Neutrophil (primary cell): ENCODE results near the gene ACSL1.
A peak's percentile ranks its signal among the peaks of the same experiment; 100 is the strongest.
"Not testable (repeated sequence)": the region's sequence is repeated elsewhere in the genome, so short reads cannot be mapped to it uniquely, and the experiment has no call there.

Source experiments
- H3K27ac ChIP-seq: fragments of 200-600 bp; sonication (generic); 2 replicates; pipeline ENCODE4 v1.5.1; 2016; ENCODE audit warnings: mild to moderate bottlenecking, moderate library complexity
- H3K27me3 ChIP-seq: fragments of 200-600 bp; sonication (generic); 2 replicates; pipeline ENCODE4 v1.6.0; 2016; ENCODE audit warnings: mild to moderate bottlenecking
- H3K36me3 ChIP-seq: fragments of 200-600 bp; sonication (generic); 2 replicates; pipeline ENCODE4 v1.5.1; 2017
- H3K4me1 ChIP-seq, 2 experiments: fragments of 200-600 bp in 1 of 2; sonication (generic) in 1 of 2; 1 replicate in 1 of 2; 2 replicates in 1 of 2; pipeline versions ENCODE4 v1.5.1 to v1.6.1; 2013 to 2016; ENCODE audit warnings: low read depth in 1 of 2, low read length in 1 of 2, mild to moderate bottlenecking in 1 of 2, moderate library complexity in 1 of 2; ENCODE audit not compliant: control insufficient read depth in 1 of 2, insufficient read depth in 1 of 2
- H3K4me3 ChIP-seq, 2 experiments: fragments of 200-600 bp in 1 of 2; sonication (generic) in 1 of 2; 1 replicate in 1 of 2; 2 replicates in 1 of 2; pipeline ENCODE4 v1.5.1; 2013 to 2016; ENCODE audit warnings: low read depth in 1 of 2, low read length in 1 of 2, mild to moderate bottlenecking in 1 of 2, moderate library complexity in 1 of 2
- H3K9me3 ChIP-seq: fragments of 200-600 bp; sonication (generic); 2 replicates; pipeline ENCODE4 v1.5.1; 2016
- TF ChIP-seq, protein P1 (sequence below): fragments of 200-600 bp; sonication (generic); IDR thresholded peaks from 2 replicates; pipeline ENCODE4 v1.5.1; 2016; ENCODE audit warnings: antibody characterized with exemption

The ACSL1 gene

DNA sequence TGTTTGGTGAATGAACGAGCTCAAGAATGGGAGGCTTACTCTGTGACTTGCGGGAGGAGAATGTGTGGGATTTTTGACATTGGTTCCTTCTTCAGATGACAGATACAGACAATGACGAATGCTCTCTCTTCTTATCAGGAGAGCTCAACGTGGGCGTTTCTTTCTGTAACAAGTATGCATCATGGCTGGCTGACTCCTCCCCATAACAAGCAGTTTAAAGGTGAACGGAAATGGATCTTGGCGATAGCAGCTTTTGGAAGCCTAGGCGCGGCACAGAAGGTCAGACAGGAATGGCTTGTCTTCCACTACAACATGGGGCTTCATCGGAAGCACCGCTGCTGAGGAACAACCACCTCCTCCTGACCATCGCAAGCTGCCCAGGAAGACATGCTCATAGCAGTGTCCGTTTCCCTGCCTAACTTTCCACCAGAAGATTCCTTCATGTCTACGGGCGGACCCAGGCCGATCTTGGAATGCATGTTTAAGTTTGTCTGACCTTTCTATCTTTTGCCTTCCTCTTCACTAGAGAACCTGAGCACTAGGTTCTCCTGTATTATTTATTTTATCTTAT is 18.3 kb upstream of the ACSL1 start:
- Histone ChIP-seq H3K4me1 (peaks cover 17 to 24% of the 10 kb centered on the region in 2 experiments), H3K36me3 (no peaks in the 10 kb centered on the region), H3K27me3 (no peaks in the 10 kb centered on the region), H3K27ac (no peak overlapping the region), H3K4me3 (no peak overlapping the region), H3K9me3 (no peaks in the 10 kb centered on the region)
- TF ChIP-seq, protein P1, sequence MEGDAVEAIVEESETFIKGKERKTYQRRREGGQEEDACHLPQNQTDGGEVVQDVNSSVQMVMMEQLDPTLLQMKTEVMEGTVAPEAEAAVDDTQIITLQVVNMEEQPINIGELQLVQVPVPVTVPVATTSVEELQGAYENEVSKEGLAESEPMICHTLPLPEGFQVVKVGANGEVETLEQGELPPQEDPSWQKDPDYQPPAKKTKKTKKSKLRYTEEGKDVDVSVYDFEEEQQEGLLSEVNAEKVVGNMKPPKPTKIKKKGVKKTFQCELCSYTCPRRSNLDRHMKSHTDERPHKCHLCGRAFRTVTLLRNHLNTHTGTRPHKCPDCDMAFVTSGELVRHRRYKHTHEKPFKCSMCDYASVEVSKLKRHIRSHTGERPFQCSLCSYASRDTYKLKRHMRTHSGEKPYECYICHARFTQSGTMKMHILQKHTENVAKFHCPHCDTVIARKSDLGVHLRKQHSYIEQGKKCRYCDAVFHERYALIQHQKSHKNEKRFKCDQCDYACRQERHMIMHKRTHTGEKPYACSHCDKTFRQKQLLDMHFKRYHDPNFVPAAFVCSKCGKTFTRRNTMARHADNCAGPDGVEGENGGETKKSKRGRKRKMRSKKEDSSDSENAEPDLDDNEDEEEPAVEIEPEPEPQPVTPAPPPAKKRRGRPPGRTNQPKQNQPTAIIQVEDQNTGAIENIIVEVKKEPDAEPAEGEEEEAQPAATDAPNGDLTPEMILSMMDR: no peak

DNA sequence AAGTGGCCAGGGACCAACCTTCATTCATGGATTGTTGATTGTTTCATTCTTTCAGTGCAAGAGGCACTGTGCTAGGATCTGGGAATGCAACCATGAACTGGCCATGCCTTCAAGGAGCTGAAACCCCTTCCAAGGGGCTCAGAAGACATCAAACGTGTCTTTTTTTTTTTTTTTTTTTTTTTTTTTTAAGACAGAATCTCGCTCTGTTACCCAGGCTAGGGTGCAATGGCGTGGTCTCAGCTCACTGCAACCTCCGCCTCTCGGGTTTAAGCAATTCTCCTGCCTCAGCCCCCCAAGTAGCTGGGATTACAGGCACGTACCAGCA is 13.3 kb upstream of the ACSL1 start:
- not testable (repeated sequence) for H3K27ac ChIP-seq, H3K9me3 ChIP-seq, H3K36me3 ChIP-seq, H3K27me3 ChIP-seq, H3K4me3 ChIP-seq
- H3K4me1 ChIP-seq: peaks cover 17 to 30% of the 10 kb centered on the region in 2 experiments

DNA sequence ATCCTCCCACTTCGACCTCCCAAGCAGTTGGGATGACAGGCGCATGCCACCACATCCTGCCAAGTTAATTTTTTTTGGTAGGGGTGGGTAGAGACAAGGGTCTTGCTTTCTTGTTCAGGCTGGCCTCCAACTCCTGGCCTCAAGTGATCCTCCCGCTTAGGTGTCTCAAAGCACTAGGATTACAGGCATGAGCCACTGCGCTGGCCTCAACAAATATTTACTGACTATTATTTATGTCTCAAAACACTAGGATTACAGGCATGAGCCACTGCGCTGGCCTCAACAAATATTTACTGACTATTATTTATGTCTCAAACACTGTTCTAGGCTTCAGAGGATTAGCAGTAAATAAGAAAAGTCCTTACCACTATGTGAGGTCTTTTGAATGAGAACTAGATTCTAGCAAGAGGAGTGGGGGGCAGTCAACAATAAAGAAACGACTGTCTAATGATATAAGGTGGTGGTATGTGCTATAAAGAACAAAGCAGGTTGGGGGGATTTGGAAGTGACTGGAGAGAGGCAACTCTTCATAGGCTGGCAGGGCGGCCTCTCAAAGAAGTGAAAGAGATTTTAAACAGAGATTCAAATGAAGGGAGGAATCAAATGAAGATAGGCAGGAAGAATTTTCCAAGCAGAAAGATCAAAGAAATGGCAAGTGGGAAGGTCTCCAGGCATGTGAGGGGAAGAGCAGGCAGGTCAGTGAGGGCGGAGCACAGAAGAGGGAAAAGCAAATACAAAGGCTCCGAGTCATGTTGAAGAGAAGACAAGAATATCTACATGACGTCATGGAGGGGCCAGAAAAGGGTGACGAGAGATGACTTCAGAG is 12.7 kb upstream of the ACSL1 start:
- TF ChIP-seq, protein P1: no peak
- H3K4me3 ChIP-seq: no peak overlapping the region
- H3K9me3 ChIP-seq: no peaks in the 10 kb centered on the region
- H3K27ac ChIP-seq: no peak overlapping the region
- H3K4me1 ChIP-seq: peaks cover 23 to 36% of the 10 kb centered on the region in 2 experiments
- no peaks in the 10 kb centered on the region for H3K27me3 ChIP-seq
- no peaks in the 10 kb centered on the region for H3K36me3 ChIP-seq

DNA sequence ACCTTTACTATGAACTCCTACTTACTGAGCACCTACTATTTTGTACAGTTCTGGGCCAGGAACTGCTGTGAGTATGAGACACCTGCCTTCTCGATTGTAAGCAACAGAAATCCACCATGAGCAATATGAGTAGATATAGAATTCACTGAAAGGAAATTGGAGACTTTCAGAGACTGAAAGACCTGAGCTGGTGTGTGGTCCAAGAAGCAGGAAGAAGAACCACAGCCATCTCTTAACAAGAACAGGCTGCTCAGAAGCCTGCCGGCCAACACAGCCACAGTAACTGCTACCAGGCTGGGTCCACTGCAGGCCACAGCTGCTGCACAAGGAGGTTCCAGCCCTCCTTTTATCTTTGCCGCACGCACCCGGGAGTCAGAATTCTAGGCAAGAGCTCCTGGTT is 10.8 kb upstream of the ACSL1 start:
- Histone ChIP-seq H3K4me3 (no peak overlapping the region), H3K4me1 (peaks cover 41 to 54% of the 10 kb centered on the region in 2 experiments), H3K9me3 (no peaks in the 10 kb centered on the region), H3K27me3 (no peaks in the 10 kb centered on the region), H3K36me3 (no peaks in the 10 kb centered on the region), H3K27ac (peak overlapping the region; percentile 55)
- TF ChIP-seq, protein P1: no peak

DNA sequence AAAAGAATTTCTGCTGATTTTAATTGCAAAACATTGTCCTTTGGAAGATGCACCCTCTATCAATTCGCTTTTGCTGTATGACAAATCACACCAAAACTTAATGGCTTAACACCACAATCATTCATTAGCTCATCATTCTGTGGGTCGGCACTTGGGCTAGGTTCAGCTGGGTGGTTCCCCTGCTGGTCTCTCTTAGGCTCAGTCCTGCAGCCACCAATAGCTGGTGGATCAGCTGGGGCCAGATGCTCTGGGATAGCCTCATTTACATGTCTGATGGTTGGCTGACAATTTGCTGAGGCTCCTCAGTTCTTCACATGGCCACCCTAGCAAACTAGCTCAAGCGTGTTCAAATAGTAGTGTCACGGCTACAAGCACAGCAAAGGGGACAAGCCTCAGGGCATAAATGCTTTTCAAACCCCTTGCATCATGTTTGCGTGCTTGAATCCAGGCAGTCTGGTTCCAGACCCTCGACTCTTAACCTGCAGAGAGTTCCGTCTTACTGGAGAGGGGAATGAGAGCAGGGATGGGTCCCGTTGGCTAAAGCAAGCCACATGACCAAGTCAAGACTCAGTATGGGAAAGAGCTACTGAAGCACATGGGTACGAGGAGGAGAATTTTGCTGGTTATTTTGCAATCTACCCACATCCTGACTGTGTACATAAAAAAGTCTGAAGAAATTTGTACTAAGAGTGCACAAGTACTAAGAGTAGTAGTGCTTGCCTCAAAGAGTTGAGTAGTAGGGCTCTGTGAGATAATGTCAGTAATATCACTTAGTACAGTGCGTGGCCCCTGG is 7.5 kb upstream of the ACSL1 start:
- H3K36me3 ChIP-seq: no peaks in the 10 kb centered on the region
- H3K9me3 ChIP-seq: no peaks in the 10 kb centered on the region
- TF ChIP-seq, protein P1: no peak
- H3K27me3 ChIP-seq: no peaks in the 10 kb centered on the region
- peaks cover 52 to 67% of the 10 kb centered on the region in 2 experiments for H3K4me1 ChIP-seq
- H3K27ac ChIP-seq: peak overlapping the region; percentile 90
- peak overlapping the region; percentile 40 to 46 for H3K4me3 ChIP-seq
